ENCODE data around the gene ZNF24. TPM values are rescaled to one million over a fixed set of nuclear protein-coding genes. Genes with fewer than 3 reads are reported as not detected.

The ZNF24 gene
- total and polyA plus RNA-seq, 3 donors from 2014 or later, result 29.2 to 39.8 (median 38.9) TPM

- Histone ChIP-seq H3K27ac (no peak overlapping the region), H3K9me3 (no peaks in the 10 kb centered on the region), H3K36me3 (ENCODE audit: low read depth, missing control alignments) (no peaks in the 10 kb centered on the region), H3K4me3 (no peak overlapping the region), H3K4me1 (no peaks in the 10 kb centered on the region), H3K27me3 (no peaks in the 10 kb centered on the region)
- no peak for TF ChIP-seq CTCF (IDR thresholded peaks at IDR 0.05)
- TF ChIP-seq POLR2A (IDR thresholded peaks at IDR 0.05), result no peak
- intact Hi-C loops (cut with DNase I; ENCODE audit: low total_unique reads), result no loop called here
- 68 to 73% methylated on average over 2 of the region's 2 CpGs for WGBS, 2 donors
- no peak for DNase-seq
These were observed 32.7 kb downstream of the ZNF24 start for GRCh38 chr18:35311496-35311895.

GRCh38 chr18:35306588-35307250 is 37.5 kb downstream of the ZNF24 start:
- Histone ChIP-seq H3K27ac (no peak overlapping the region), H3K36me3 (ENCODE audit: low read depth, missing control alignments) (no peaks in the 10 kb centered on the region), H3K4me1 (no peaks in the 10 kb centered on the region), H3K9me3 (no peaks in the 10 kb centered on the region), H3K27me3 (no peaks in the 10 kb centered on the region), H3K4me3 (no peak overlapping the region)
- 92 to 99% methylated on average over 5 of the region's 5 CpGs for WGBS, 2 donors
- no peak for DNase-seq
- TF ChIP-seq POLR2A (IDR thresholded peaks at IDR 0.05) (no peak), CTCF (IDR thresholded peaks at IDR 0.05) (no peak)
- intact Hi-C loops (cut with DNase I; ENCODE audit: low total_unique reads), result no loop called here

GRCh38 chr18:35303610-35304009 is 40.6 kb downstream of the ZNF24 start:
- no peak for DNase-seq
- no peaks in the 10 kb centered on the region for H3K36me3 ChIP-seq (ENCODE audit: low read depth, missing control alignments)
- H3K27ac ChIP-seq, result no peak overlapping the region
- TF ChIP-seq CTCF (IDR thresholded peaks at IDR 0.05) (no peak), POLR2A (IDR thresholded peaks at IDR 0.05) (no peak)
- H3K27me3 ChIP-seq, result no peaks in the 10 kb centered on the region
- H3K4me3 ChIP-seq, result no peak overlapping the region
- intact Hi-C loops (cut with DNase I; ENCODE audit: low total_unique reads), result no loop called here
- 93 to 95% methylated on average over 4 of the region's 4 CpGs for WGBS, 2 donors
- no peaks in the 10 kb centered on the region for H3K9me3 ChIP-seq
- no peaks in the 10 kb centered on the region for H3K4me1 ChIP-seq

- Histone ChIP-seq H3K27ac (no peak overlapping the region), H3K9me3 (no peaks in the 10 kb centered on the region), H3K4me3 (no peak overlapping the region), H3K27me3 (no peaks in the 10 kb centered on the region), H3K36me3 (ENCODE audit: low read depth, missing control alignments) (peaks cover 4% of the 10 kb centered on the region), H3K4me1 (peaks cover 3% of the 10 kb centered on the region)
- intact Hi-C loops (cut with DNase I; ENCODE audit: low total_unique reads), result no loop called here
- DNase-seq, result no peak
- TF ChIP-seq CTCF (IDR thresholded peaks at IDR 0.05), result no peak
- TF ChIP-seq POLR2A (IDR thresholded peaks at IDR 0.05), result no peak
- 87 to 100% methylated on average over 2 of the region's 2 CpGs for WGBS, 2 donors
These were observed 48.2 kb downstream of the ZNF24 start for GRCh38 chr18:35296060-35296459.

GRCh38 chr18:35291166-35291565 is 53.1 kb downstream of the ZNF24 start:
- TF ChIP-seq POLR2A (IDR thresholded peaks at IDR 0.05) (no peak), CTCF (IDR thresholded peaks at IDR 0.05) (no peak)
- no peak overlapping the region for H3K27ac ChIP-seq
- H3K36me3 ChIP-seq (ENCODE audit: low read depth, missing control alignments), result peaks cover 4% of the 10 kb centered on the region
- intact Hi-C loops (cut with DNase I; ENCODE audit: low total_unique reads), result no loop called here
- no peaks in the 10 kb centered on the region for H3K9me3 ChIP-seq
- 70 to 71% methylated on average over 2 of the region's 2 CpGs for WGBS, 2 donors
- no peak for DNase-seq
- H3K4me3 ChIP-seq, result no peak overlapping the region
- H3K27me3 ChIP-seq, result no peaks in the 10 kb centered on the region
- H3K4me1 ChIP-seq, result peaks cover 7% of the 10 kb centered on the region
